Muscle of leg (tissue), 11 donors: Measurements from ENCODE around the gene HTR4. TPM values are rescaled to one million over a fixed set of nuclear protein-coding genes. Genes with fewer than 3 reads are reported as not detected.

ENCODE experiments used
- DNase-seq: peaks from one replicate; pipeline ENCODE4 v3.0.0; 2013
- H3K27ac ChIP-seq: one replicate; pipeline ENCODE4 v1.5.1; 2013; ENCODE audit warnings: mild to moderate bottlenecking, low read length, control low read depth
- H3K27me3 ChIP-seq: one replicate; pipeline ENCODE4 v1.6.1; 2013; ENCODE audit warnings: low read length; ENCODE audit not compliant: control insufficient read depth, insufficient read depth
- H3K36me3 ChIP-seq: one replicate; pipeline ENCODE4 v1.6.1; 2013; ENCODE audit warnings: low read length; ENCODE audit not compliant: control insufficient read depth, insufficient read depth
- H3K4me1 ChIP-seq: one replicate; pipeline ENCODE4 v1.6.1; 2013; ENCODE audit warnings: low read length; ENCODE audit not compliant: control insufficient read depth, insufficient read depth
- H3K4me3 ChIP-seq: one replicate; pipeline ENCODE4 v1.5.1; 2013; ENCODE audit warnings: low read length, control low read depth
- H3K9me3 ChIP-seq: replicated peaks from 2 replicates; pipeline ENCODE4 v1.6.1; 2013; ENCODE audit warnings: low read depth, low read length; ENCODE audit not compliant: control insufficient read depth
- WGBS: methylation state at CpG from one replicate; pipeline ENCODE4 v1.1.5; 2013; ENCODE audit warnings: missing lambda C conversion rate; ENCODE audit not compliant: insufficient coverage; 5-methylcytosine and 5-hydroxymethylcytosine counted together
- polyA plus RNA-seq, 8 donors: library from polyadenylated mRNA; unstranded; fragments of 120-200 nt; gene quantifications; one replicate each; pipeline versions ENCODE4 v1.2.1 to v1.2.3, GENCODE V29; 2013; ENCODE audit warnings: inconsistent platforms in 1 of 8, low replicate concordance in 1 of 8; ENCODE audit not compliant: insufficient read length in 8 of 8, insufficient read depth in 1 of 8
- total RNA-seq: library from RNA; stranded (reverse); fragments of 120-200 nt; gene quantifications from one replicate; pipeline ENCODE4 v1.2.4, GENCODE V29; 2013

Gene HTR4
- total and polyA plus RNA-seq, 9 donors = 0.07 TPM; not detected in 8

- Histone ChIP-seq H3K4me3 (no peak overlapping the region), H3K27me3 (no peaks in the 10 kb centered on the region), H3K9me3 (no peaks in the 10 kb centered on the region), H3K4me1 (no peaks in the 10 kb centered on the region), H3K36me3 (no peaks in the 10 kb centered on the region), H3K27ac (no peak overlapping the region)
- DNase-seq = no peak
- WGBS = no CpG with 5 or more reads among the region's 1 CpG
These were observed 81.0 kb downstream of the HTR4 start for GRCh38 chr5:148573374-148573773.

GRCh38 chr5:148569948-148570347 lies 84.4 kb downstream of the HTR4 start:
- Histone ChIP-seq H3K4me1 (no peaks in the 10 kb centered on the region), H3K36me3 (no peaks in the 10 kb centered on the region), H3K9me3 (no peaks in the 10 kb centered on the region), H3K27ac (no peak overlapping the region), H3K27me3 (no peaks in the 10 kb centered on the region), H3K4me3 (no peak overlapping the region)
- no peak for DNase-seq

- Histone ChIP-seq H3K36me3 (no peaks in the 10 kb centered on the region), H3K4me3 (no peak overlapping the region), H3K4me1 (no peaks in the 10 kb centered on the region), H3K27ac (no peak overlapping the region), H3K27me3 (no peaks in the 10 kb centered on the region), H3K9me3 (no peaks in the 10 kb centered on the region)
- DNase-seq = no peak
- no CpG with 5 or more reads among the region's 3 CpGs for WGBS
These were observed 89.2 kb downstream of the HTR4 start for GRCh38 chr5:148565148-148565547.

- Histone ChIP-seq H3K27ac (no peak overlapping the region), H3K4me1 (no peaks in the 10 kb centered on the region), H3K36me3 (no peaks in the 10 kb centered on the region), H3K9me3 (no peaks in the 10 kb centered on the region), H3K27me3 (no peaks in the 10 kb centered on the region), H3K4me3 (no peak overlapping the region)
- 88% methylated on average over 1 of the region's 1 CpG for whole genome bisulfite sequencing
- no peak for DNase-seq
These were observed 91.3 kb downstream of the HTR4 start for GRCh38 chr5:148563021-148563420.

GRCh38 chr5:148561801-148562311 lies 92.5 kb downstream of the HTR4 start:
- H3K27ac ChIP-seq = no peak overlapping the region
- H3K27me3 ChIP-seq = no peaks in the 10 kb centered on the region
- no CpG with 5 or more reads among the region's 3 CpGs for WGBS

GRCh38 chr5:148559461-148559860 lies 94.9 kb downstream of the HTR4 start:
- no peaks in the 10 kb centered on the region for H3K36me3 ChIP-seq
- H3K27ac ChIP-seq = no peak overlapping the region
- no peaks in the 10 kb centered on the region for H3K9me3 ChIP-seq
- no peaks in the 10 kb centered on the region for H3K27me3 ChIP-seq
- 27% methylated on average over 4 of the region's 4 CpGs for WGBS
- H3K4me3 ChIP-seq = no peak overlapping the region
- no peaks in the 10 kb centered on the region for H3K4me1 ChIP-seq
- DNase-seq = peak; percentile 50

More at GRCh38 chr5:148561801-148562311, 92.5 kb downstream of the HTR4 start:
- Histone ChIP-seq H3K4me3 (no peak overlapping the region), H3K36me3 (no peaks in the 10 kb centered on the region), H3K4me1 (no peaks in the 10 kb centered on the region), H3K9me3 (no peaks in the 10 kb centered on the region)
- no peak for DNase-seq

- H3K4me1 ChIP-seq = no peaks in the 10 kb centered on the region
- WGBS = no CpG with 5 or more reads among the region's 2 CpGs
- H3K36me3 ChIP-seq = no peaks in the 10 kb centered on the region
- no peak overlapping the region for H3K27ac ChIP-seq
- no peak overlapping the region for H3K4me3 ChIP-seq
- DNase-seq = no peak
- H3K9me3 ChIP-seq = no peaks in the 10 kb centered on the region
- H3K27me3 ChIP-seq = no peaks in the 10 kb centered on the region
These were observed 95.4 kb downstream of the HTR4 start for GRCh38 chr5:148558892-148559291.

GRCh38 chr5:148556835-148557234 lies 97.5 kb downstream of the HTR4 start:
- H3K9me3 ChIP-seq = no peaks in the 10 kb centered on the region
- WGBS = 55% methylated on average over 2 of the region's 2 CpGs
- no peaks in the 10 kb centered on the region for H3K4me1 ChIP-seq
- no peaks in the 10 kb centered on the region for H3K27me3 ChIP-seq
- DNase-seq = no peak
- H3K36me3 ChIP-seq = no peaks in the 10 kb centered on the region
- H3K27ac ChIP-seq = no peak overlapping the region
- no peak overlapping the region for H3K4me3 ChIP-seq

GRCh38 chr5:148554621-148555020 lies 99.7 kb downstream of the HTR4 start:
- Histone ChIP-seq H3K4me1 (no peaks in the 10 kb centered on the region), H3K27me3 (no peaks in the 10 kb centered on the region), H3K4me3 (no peak overlapping the region), H3K36me3 (no peaks in the 10 kb centered on the region), H3K9me3 (no peaks in the 10 kb centered on the region), H3K27ac (no peak overlapping the region)
- no peak for DNase-seq
- no CpG with 5 or more reads among the region's 2 CpGs for WGBS

- WGBS = 69% methylated on average over 1 of the region's 2 CpGs
- DNase-seq = no peak
- Histone ChIP-seq H3K27me3 (no peaks in the 10 kb centered on the region), H3K4me1 (no peaks in the 10 kb centered on the region), H3K36me3 (no peaks in the 10 kb centered on the region), H3K27ac (no peak overlapping the region), H3K9me3 (peaks cover 4% of the 10 kb centered on the region), H3K4me3 (no peak overlapping the region)
These were observed 110.6 kb downstream of the HTR4 start for GRCh38 chr5:148543727-148544126.

GRCh38 chr5:148542812-148543211 lies 111.5 kb downstream of the HTR4 start:
- Histone ChIP-seq H3K36me3 (no peaks in the 10 kb centered on the region), H3K4me1 (no peaks in the 10 kb centered on the region), H3K9me3 (peaks cover 4% of the 10 kb centered on the region), H3K27ac (no peak overlapping the region), H3K4me3 (no peak overlapping the region), H3K27me3 (no peaks in the 10 kb centered on the region)
- no peak for DNase-seq
- no CpG with 5 or more reads among the region's 1 CpG for WGBS
